Right renal cortex interstitium (tissue), 3 donors: ENCODE measurements around the gene TEAD1. TPM values are rescaled to one million over a fixed set of nuclear protein-coding genes. Genes with fewer than 3 reads are reported as not detected.

Experiments used
- DNase-seq, 3 donors: peaks; one replicate each; pipeline ENCODE4 v3.0.0-alpha.2; 2013; ENCODE audit warnings: low read depth in 3 of 3, low spot score in 2 of 3
- polyA plus RNA-seq, 3 donors: library from polyadenylated mRNA; unstranded; fragments of 120-200 nt; gene quantifications; one replicate each; pipeline ENCODE4 v1.2.1, GENCODE V29; 2013; ENCODE audit not compliant: insufficient read length in 3 of 3

Gene TEAD1
- polyA plus RNA-seq, 3 donors, result 79.7 to 82.7 (median 80.0) TPM

GRCh38 chr11:12885717-12886239 is 211.6 kb downstream of the TEAD1 start:
- DNase-seq, result no peak

- no peak for DNase-seq
Observed at GRCh38 chr11:12886508-12886907, 212.3 kb downstream of the TEAD1 start.

GRCh38 chr11:12888525-12889158 is 214.4 kb downstream of the TEAD1 start:
- DNase-seq, result peak; percentile 76 to 81 (median 80)

- no peak for DNase-seq
Observed at GRCh38 chr11:12889243-12889642, 215.0 kb downstream of the TEAD1 start.

- no peak for DNase-seq
Observed at GRCh38 chr11:12890476-12890875, 216.3 kb downstream of the TEAD1 start.

DNA sequence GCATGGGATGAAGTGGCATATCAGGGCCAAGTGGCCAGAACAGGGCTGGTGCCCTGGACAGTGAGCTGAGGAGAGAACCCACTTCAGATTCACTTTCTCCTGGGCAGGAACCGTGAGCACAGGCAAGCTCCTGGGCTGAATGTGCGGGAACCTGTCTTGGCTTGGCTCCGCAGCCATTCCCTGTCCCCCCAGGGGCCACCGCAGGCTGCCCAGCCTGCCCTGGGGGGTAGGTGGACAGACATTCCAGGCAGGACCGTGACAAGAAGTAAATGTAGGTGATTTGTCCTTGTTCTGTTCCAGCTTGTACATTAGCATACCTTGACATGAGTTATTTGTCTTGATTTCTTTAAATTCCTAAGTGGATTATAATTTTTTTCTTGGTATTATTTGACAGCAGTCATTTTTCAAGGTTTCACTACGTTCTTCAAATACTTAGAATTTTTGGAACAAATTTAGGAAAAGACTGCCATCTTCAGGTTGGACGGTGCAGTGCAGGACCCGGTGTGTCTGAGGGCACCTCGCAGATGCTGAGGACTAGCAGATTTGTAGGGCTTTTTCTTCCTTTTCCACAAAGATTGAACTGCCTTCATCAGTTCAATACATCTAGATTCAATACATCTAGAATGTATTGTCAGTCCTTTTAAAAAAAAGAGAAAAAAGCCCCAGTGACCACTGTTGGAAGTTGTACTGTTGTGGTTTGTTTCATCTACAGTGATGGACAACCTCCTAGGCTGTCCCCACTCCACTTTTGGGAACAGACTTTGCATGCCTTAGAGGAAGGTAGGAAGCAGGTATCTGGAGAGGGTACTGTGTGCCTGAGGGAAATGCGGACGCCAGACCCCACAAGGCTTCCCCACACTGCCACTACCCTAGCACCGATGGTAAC is 219.8 kb downstream of the TEAD1 start:
- peak in 2 of 3 donors; percentile 29 to 41 for DNase-seq

- no peak for DNase-seq
Observed at GRCh38 chr11:12897390-12897789, 223.2 kb downstream of the TEAD1 start.

GRCh38 chr11:12897867-12898266 is 223.6 kb downstream of the TEAD1 start:
- DNase-seq, result no peak

- DNase-seq, result no peak
Observed at GRCh38 chr11:12900496-12900895, 226.3 kb downstream of the TEAD1 start.

- DNase-seq, result no peak
Observed at GRCh38 chr11:12901272-12901671, 227.1 kb downstream of the TEAD1 start.

DNA sequence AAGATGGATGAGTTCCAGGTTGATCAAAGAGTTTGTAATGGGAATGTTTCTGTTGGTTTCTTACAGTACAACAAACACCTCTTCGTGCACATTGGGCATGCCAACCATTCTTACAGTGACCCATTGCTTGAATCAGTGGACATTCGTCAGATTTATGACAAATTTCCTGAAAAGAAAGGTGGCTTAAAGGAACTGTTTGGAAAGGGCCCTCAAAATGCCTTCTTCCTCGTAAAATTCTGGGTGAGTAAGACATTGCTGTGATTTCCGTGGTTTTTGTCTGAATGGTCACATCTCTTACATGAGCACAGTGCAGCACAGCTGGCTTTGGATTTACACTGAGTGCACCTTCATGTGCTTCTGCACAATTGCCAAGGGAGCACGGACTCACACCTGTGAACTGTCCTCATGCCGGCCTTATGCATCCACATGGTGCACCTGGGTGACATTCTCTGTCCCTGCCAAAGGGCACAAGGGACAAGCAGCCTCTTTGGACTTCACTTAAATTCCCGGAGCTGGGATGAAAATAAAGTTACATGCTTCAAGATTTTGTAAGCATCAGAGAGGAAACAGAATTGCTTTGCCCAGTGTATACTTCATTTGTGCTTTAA is 227.8 kb downstream of the TEAD1 start:
- DNase-seq, result no peak

- DNase-seq, result no peak
Observed at GRCh38 chr11:12902791-12903486, 228.7 kb downstream of the TEAD1 start.

- no peak for DNase-seq
Observed at GRCh38 chr11:12905435-12905834, 231.2 kb downstream of the TEAD1 start.

DNA sequence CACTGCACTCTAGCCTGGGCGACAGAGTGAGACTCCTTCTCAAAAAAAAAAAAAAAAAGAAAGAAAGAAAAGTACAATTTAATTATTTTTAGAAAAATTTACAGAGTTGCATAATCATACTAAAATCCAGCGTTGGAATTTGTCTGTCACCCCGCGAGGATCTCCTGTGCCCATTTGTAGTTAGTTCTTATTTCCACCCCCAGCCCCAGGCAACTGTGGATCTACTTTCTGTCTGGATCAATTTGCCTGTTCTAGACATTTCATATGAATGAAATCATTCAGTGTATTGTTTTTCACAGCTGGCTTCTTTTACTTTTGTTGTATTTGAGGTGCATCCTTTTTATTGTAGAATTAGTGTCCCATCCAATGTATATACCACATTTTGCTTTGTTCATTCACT is 232.3 kb downstream of the TEAD1 start:
- DNase-seq, result no peak

DNA sequence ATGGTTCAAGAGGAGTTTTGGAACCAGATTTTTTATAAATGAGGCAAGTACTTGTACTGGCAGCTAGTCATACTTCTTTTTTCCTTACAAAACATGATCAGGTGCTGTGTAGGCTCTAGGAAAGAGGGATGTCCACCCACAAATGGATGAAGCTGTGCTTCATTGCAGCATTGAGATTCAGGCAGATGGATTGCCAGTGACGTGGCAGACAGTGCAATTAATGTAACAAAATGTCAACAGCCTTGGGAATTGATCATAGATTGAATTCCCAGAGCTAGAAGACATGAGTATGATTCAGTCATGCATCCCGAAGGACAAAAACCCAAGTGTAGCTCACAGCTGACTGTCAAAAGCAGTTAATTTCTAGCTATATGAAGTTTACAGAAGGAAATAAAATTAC is 235.7 kb downstream of the TEAD1 start:
- DNase-seq, result no peak

GRCh38 chr11:12914400-12914912 is 240.2 kb downstream of the TEAD1 start:
- peak; percentile 29 to 44 (median 32) for DNase-seq

GRCh38 chr11:12915093-12915492 is 240.9 kb downstream of the TEAD1 start:
- no peak for DNase-seq

GRCh38 chr11:12917822-12918221 is 243.6 kb downstream of the TEAD1 start:
- no peak for DNase-seq

DNA sequence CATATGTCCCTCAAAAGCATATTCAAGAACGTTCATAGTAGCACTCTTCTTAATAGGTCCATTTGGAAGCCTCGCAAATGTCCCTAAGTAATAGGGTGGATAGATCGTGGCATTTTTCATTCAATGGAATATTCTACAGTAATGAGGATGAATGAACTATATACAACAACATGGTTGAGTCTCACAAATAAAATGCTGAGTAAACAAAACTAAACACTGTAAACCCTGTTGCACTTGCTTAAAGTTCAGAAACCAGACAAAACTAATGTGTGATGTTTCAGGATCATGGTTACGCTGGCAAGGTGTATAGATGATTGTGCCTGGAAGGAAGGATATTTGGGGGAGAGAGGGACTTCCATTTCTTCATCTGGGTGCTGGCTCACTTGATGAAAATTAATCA is 244.4 kb downstream of the TEAD1 start:
- DNase-seq, result no peak

DNA sequence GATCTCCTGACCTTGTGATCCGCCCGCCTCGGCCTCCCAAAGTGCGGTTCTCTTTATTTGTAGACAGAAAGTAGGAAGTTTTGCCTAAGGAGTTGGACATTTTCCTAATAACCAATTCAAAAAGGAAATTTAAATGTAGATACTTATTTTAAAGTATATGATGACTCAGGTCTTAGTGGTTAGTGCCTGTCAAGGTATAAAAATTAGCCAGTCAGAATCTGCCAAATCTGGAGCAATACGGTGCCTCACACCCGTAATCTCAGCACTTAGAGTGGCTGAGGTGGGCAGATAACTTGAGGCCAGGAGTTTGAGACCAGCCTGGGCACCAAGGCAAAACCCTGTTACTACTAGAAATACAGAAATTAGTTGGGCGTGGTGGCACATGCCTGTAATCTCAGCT is 248.2 kb downstream of the TEAD1 start:
- no peak for DNase-seq
